Heart left ventricle (tissue), 13 donors: ENCODE measurements around the gene MACC1.

Source experiments
- CTCF ChIP-seq, 12 donors: fragments of 200-600 bp; sonication (generic) in 4 of 12; IDR thresholded peaks; one replicate each; pipeline versions ENCODE4 v1.5.0 to v1.8.0; 2018 to 2022; ENCODE audit warnings: antibody characterized with exemption in 12 of 12, mild to moderate bottlenecking in 5 of 12
- POLR2A ChIP-seq, 2 donors: fragments of 450-650 bp; IDR thresholded peaks; one replicate each; pipeline ENCODE4 v1.6.1; 2017; ENCODE audit warnings: antibody characterized with exemption in 2 of 2, mild to moderate bottlenecking in 2 of 2, moderate library complexity in 2 of 2
- donor health status: ischemic (EF 13 %, LVEDD 7.1; RV severe dilation, severe dysfunction).
- donor health status: DM: no; HTN: yes; CAD: no.
- donor health status: DM: no; HTN: no; CAD: no.
- donor health status: ischemic (EF 25% LVEDD 6.9; RV normal size, moderate dysfunction).
- donor health status: ischemic (EF 25% LVEDD 5.7; RV mildly dilated, moderate dysfunction).
- donor health status: ischemic (EF 35%, LVEDD 5.7; RV mildly dilated, moderate dysfunction).
- donor health status: nonischemic (EF 11% LVEDD 7.7; RV severe dilation, severe dysfunction).
- donor health status: DM: yes; HTN: yes; CAD: no.
- donor health status: PGD.
- donor health status: ischemic (EF 29% LVEDD 5.4; RV normal size, mild dysfunction).
- donor health status: nonischemic (EF 23%, LVEDD 6.1; RV moderate dilation, normal function).

DNA sequence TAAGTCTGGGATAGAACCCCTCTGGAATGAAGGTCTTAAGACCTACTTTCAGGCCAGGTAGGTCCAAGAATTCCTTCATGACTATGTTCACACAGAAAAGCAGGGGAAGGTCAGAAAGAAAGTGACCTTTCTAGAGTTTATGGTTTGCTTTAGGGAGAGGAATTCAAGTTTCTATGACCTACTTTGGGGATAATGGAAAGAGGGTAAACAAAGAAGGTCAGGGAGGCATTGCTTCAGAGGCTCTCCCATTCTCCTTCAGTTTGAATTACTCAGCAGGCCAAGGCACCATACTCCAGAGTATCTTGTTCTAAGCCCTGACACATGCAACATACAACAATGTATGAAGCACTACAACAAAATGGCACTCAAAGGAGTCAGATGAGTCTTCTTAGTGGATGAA, 11.5 kb upstream of the MACC1 start:
- no peak for TF ChIP-seq POLR2A (IDR thresholded peaks at IDR 0.05)
- no peak for TF ChIP-seq CTCF (IDR thresholded peaks at IDR 0.05)
